Brain microvascular endothelial cell (primary cell): ENCODE data around the gene ANKMY2.
A peak's percentile ranks its signal among the peaks of the same experiment; 100 is the strongest.

Experiments used
- DNase-seq: peaks from one replicate; pipeline ENCODE4 v3.0.0-alpha.2; 2020
- H3K27ac ChIP-seq: fragments of 250-450 bp; sonication (Bioruptor Pico); 2 replicates; pipeline ENCODE4 v1.5.1; 2020; ENCODE audit warnings: mild to moderate bottlenecking, moderate library complexity
- H3K27me3 ChIP-seq: fragments of 250-450 bp; sonication (Bioruptor Pico); replicated peaks from 2 replicates; pipeline ENCODE4 v1.5.1; 2020; ENCODE audit warnings: mild to moderate bottlenecking
- H3K36me3 ChIP-seq: fragments of 250-450 bp; sonication (Bioruptor Pico); replicated peaks from 2 replicates; pipeline ENCODE4 v1.5.1; 2020; ENCODE audit warnings: mild to moderate bottlenecking
- H3K4me3 ChIP-seq: 2 replicates; pipeline ENCODE4 v1.5.1; 2011; ENCODE audit warnings: low read depth, mild to moderate bottlenecking, control low read depth, low read length, moderate library complexity
- CTCF ChIP-seq: IDR thresholded peaks from 2 replicates; pipeline ENCODE4 v1.5.1; 2011; ENCODE audit warnings: low read depth, mild to moderate bottlenecking, moderate library complexity, low read length, control low read depth, inconsistent platforms; ENCODE audit errors: missing control alignments
- in situ Hi-C: cut with HindIII; loops from 2 replicates; pipeline ENCODE4 v1.10.0; 2017; ENCODE audit warnings: low sequenced_read_pairs, low pct_ligation_motif_present

ANKMY2 gene

GRCh38 chr7:16670731-16671344 lies 25.3 kb upstream of the ANKMY2 start:
- DNase-seq: no peak
- Histone ChIP-seq H3K27me3 (no peaks in the 10 kb centered on the region), H3K27ac (peak overlapping the region; percentile 92), H3K4me3 (no peak overlapping the region), H3K36me3 (peaks cover 15% of the 10 kb centered on the region)
- TF ChIP-seq CTCF: no peak
- in situ Hi-C loops: no loop called here

GRCh38 chr7:16670021-16670420 lies 24.5 kb upstream of the ANKMY2 start:
- DNase-seq: no peak
- peak overlapping the region; percentile 92 for H3K27ac ChIP-seq
- H3K36me3 ChIP-seq: peaks cover 8% of the 10 kb centered on the region
- H3K4me3 ChIP-seq: no peak overlapping the region
- H3K27me3 ChIP-seq: no peaks in the 10 kb centered on the region
- TF ChIP-seq CTCF: no peak
- in situ Hi-C loops: no loop called here

GRCh38 chr7:16669581-16669980 lies 24.0 kb upstream of the ANKMY2 start:
- Histone ChIP-seq H3K27me3 (no peaks in the 10 kb centered on the region), H3K36me3 (peaks cover 8% of the 10 kb centered on the region), H3K4me3 (no peak overlapping the region), H3K27ac (peak overlapping the region; percentile 92)
- in situ Hi-C loops: no loop called here
- no peak for DNase-seq
- no peak for TF ChIP-seq CTCF

GRCh38 chr7:16668978-16669377 lies 23.4 kb upstream of the ANKMY2 start:
- DNase-seq: no peak
- H3K27ac ChIP-seq: peak overlapping the region; percentile 92
- H3K36me3 ChIP-seq: peaks cover 8% of the 10 kb centered on the region
- H3K27me3 ChIP-seq: no peaks in the 10 kb centered on the region
- H3K4me3 ChIP-seq: no peak overlapping the region
- in situ Hi-C loops: no loop called here
- TF ChIP-seq CTCF: no peak

- peak; percentile 99 for DNase-seq
- H3K4me3 ChIP-seq: no peak overlapping the region
- H3K27me3 ChIP-seq: no peaks in the 10 kb centered on the region
- in situ Hi-C loops: no loop called here
- H3K36me3 ChIP-seq: peaks cover 8% of the 10 kb centered on the region
- TF ChIP-seq CTCF: peak; percentile 47
- H3K27ac ChIP-seq: peak overlapping the region; percentile 92
Observed at GRCh38 chr7:16668049-16668858, 22.7 kb upstream of the ANKMY2 start.
